Colonic mucosa (tissue), 4 donors: ENCODE measurements around the gene MRPL36. TPM values are rescaled to one million over a fixed set of nuclear protein-coding genes. Genes with fewer than 3 reads are reported as not detected.
A peak's percentile ranks its signal among the peaks of the same experiment; 100 is the strongest.

ENCODE experiments used
- DNase-seq: peaks from one replicate; pipeline ENCODE4 v3.0.0-alpha.2; 2020
- H3K27ac ChIP-seq: fragments of 200-600 bp; one replicate; pipeline ENCODE4 v1.8.0; 2021
- H3K27me3 ChIP-seq: fragments of 200-600 bp; one replicate; pipeline ENCODE4 v1.8.0; 2021
- H3K36me3 ChIP-seq: fragments of 200-600 bp; one replicate; pipeline ENCODE4 v1.8.0; 2021
- H3K4me1 ChIP-seq: fragments of 200-600 bp; one replicate; pipeline ENCODE4 v1.8.0; 2021; ENCODE audit warnings: mild to moderate bottlenecking
- H3K4me3 ChIP-seq: fragments of 200-600 bp; one replicate; pipeline ENCODE4 v1.8.0; 2021
- H3K9ac ChIP-seq, 2 donors: one replicate each; pipeline ENCODE4 v1.7.0; 2013; ENCODE audit warnings: control low read depth in 2 of 2, low read depth in 2 of 2, low read length in 2 of 2
- H3K9me3 ChIP-seq: fragments of 200-600 bp; one replicate; pipeline ENCODE4 v1.8.0; 2021
- CTCF ChIP-seq: fragments of 200-600 bp; IDR thresholded peaks from one replicate; pipeline ENCODE4 v1.8.0; 2022; ENCODE audit warnings: antibody characterized with exemption, mild to moderate bottlenecking
- intact Hi-C: fragments of 100-400 bp; cut with DNase I; formaldehyde crosslinking; loops from one replicate; pipeline ENCODE4 v1.14.1; 2022
- total RNA-seq, 2 donors: library from RNA; stranded (reverse); fragmentation: NEBNext Ultra II Directional in 1 of 2; extraction: Animal tissue kit (Norgen Biotek cat#: 25700) in 1 of 2; gene quantifications; one replicate each; pipeline ENCODE4 v1.2.1, GENCODE V29; 2021
- donor health status: healthy.
- donor health status: DM: no; HTN: no; CAD: no.
- donor health status: DM: no; HTN: no; CAD: no.

Gene MRPL36
- total RNA-seq, 2 donors from 2014 or later: 33.0 to 56.3 TPM

- H3K27me3 ChIP-seq: no peaks in the 10 kb centered on the region
- H3K9me3 ChIP-seq: no peaks in the 10 kb centered on the region
- H3K9ac ChIP-seq: no peak overlapping the region
- no peaks in the 10 kb centered on the region for H3K4me1 ChIP-seq
- no peak overlapping the region for H3K4me3 ChIP-seq
- TF ChIP-seq CTCF: no peak
- no peak overlapping the region for H3K27ac ChIP-seq
- DNase-seq: peak; percentile 9
- no peaks in the 10 kb centered on the region for H3K36me3 ChIP-seq
- intact Hi-C loops: no loop called here
Observed at GRCh38 chr5:1752881-1753280, 46.8 kb downstream of the MRPL36 start.

GRCh38 chr5:1751864-1752822 lies 47.5 kb downstream of the MRPL36 start:
- no peak overlapping the region for H3K9ac ChIP-seq

GRCh38 chr5:1751026-1751863 lies 48.4 kb downstream of the MRPL36 start:
- no peaks in the 10 kb centered on the region for H3K4me1 ChIP-seq
- TF ChIP-seq CTCF: no peak
- no peaks in the 10 kb centered on the region for H3K36me3 ChIP-seq
- intact Hi-C loops: no loop called here
- H3K27ac ChIP-seq: no peak overlapping the region
- H3K9ac ChIP-seq: no peak overlapping the region
- DNase-seq: peak; percentile 4
- no peaks in the 10 kb centered on the region for H3K9me3 ChIP-seq
- H3K4me3 ChIP-seq: no peak overlapping the region
- H3K27me3 ChIP-seq: no peaks in the 10 kb centered on the region

More at GRCh38 chr5:1751864-1752822, 47.5 kb downstream of the MRPL36 start:
- no peak for TF ChIP-seq CTCF
- Histone ChIP-seq H3K9me3 (no peaks in the 10 kb centered on the region), H3K27ac (no peak overlapping the region), H3K27me3 (no peaks in the 10 kb centered on the region), H3K4me1 (no peaks in the 10 kb centered on the region), H3K4me3 (no peak overlapping the region), H3K36me3 (no peaks in the 10 kb centered on the region)
- DNase-seq: peak; percentile 9
- intact Hi-C loops: no loop called here

- TF ChIP-seq CTCF: no peak
- H3K4me1 ChIP-seq: no peaks in the 10 kb centered on the region
- DNase-seq: no peak
- no peaks in the 10 kb centered on the region for H3K27me3 ChIP-seq
- no peak overlapping the region for H3K9ac ChIP-seq
- H3K27ac ChIP-seq: no peak overlapping the region
- H3K4me3 ChIP-seq: no peak overlapping the region
- intact Hi-C loops: no loop called here
- no peaks in the 10 kb centered on the region for H3K9me3 ChIP-seq
- no peaks in the 10 kb centered on the region for H3K36me3 ChIP-seq
Observed at GRCh38 chr5:1750469-1750868, 49.2 kb downstream of the MRPL36 start.

- Histone ChIP-seq H3K4me1 (no peaks in the 10 kb centered on the region), H3K9me3 (no peaks in the 10 kb centered on the region), H3K4me3 (no peak overlapping the region), H3K9ac (no peak overlapping the region), H3K36me3 (no peaks in the 10 kb centered on the region), H3K27me3 (no peaks in the 10 kb centered on the region), H3K27ac (no peak overlapping the region)
- no peak for TF ChIP-seq CTCF
- intact Hi-C loops: no loop called here
- DNase-seq: no peak
Observed at GRCh38 chr5:1749346-1750124, 50.1 kb downstream of the MRPL36 start.
